PC-9 (cell line): Measurements from ENCODE around the gene SACS.

Experiments used
- EZH2 ChIP-seq: fragments of 200-600 bp; sonication (generic); IDR thresholded peaks from 2 replicates; pipeline ENCODE4 v1.8.0; 2017; ENCODE audit warnings: antibody characterized with exemption, low read depth
- TF ChIP-seq, protein P1 (sequence below): fragments of 200-600 bp; sonication (generic); conservative IDR thresholded peaks from 2 replicates; pipeline ENCODE4 v1.6.1; 2017; ENCODE audit warnings: mixed run types, antibody characterized with exemption, mild to moderate bottlenecking, moderate library complexity

GRCh38 chr13:23414682-23415081 is 18.8 kb downstream of the SACS start:
- TF ChIP-seq EZH2 = no peak
- TF ChIP-seq, protein P1, sequence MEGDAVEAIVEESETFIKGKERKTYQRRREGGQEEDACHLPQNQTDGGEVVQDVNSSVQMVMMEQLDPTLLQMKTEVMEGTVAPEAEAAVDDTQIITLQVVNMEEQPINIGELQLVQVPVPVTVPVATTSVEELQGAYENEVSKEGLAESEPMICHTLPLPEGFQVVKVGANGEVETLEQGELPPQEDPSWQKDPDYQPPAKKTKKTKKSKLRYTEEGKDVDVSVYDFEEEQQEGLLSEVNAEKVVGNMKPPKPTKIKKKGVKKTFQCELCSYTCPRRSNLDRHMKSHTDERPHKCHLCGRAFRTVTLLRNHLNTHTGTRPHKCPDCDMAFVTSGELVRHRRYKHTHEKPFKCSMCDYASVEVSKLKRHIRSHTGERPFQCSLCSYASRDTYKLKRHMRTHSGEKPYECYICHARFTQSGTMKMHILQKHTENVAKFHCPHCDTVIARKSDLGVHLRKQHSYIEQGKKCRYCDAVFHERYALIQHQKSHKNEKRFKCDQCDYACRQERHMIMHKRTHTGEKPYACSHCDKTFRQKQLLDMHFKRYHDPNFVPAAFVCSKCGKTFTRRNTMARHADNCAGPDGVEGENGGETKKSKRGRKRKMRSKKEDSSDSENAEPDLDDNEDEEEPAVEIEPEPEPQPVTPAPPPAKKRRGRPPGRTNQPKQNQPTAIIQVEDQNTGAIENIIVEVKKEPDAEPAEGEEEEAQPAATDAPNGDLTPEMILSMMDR = no peak
